Right lung (tissue), 5 donors: ENCODE data around the gene ATOX1. TPM values are rescaled to one million over a fixed set of nuclear protein-coding genes. Genes with fewer than 3 reads are reported as not detected.
"Not testable (repeated sequence)": the region's sequence is repeated elsewhere in the genome, so short reads cannot be mapped to it uniquely, and the experiment has no call there.

Experiments
- DNase-seq, 2 donors: peaks; one replicate each; pipeline ENCODE4 v3.0.0-alpha.2; 2013
- polyA plus RNA-seq, 5 donors: library from polyadenylated mRNA; unstranded; fragments of 120-200 nt; gene quantifications; one replicate each; pipeline versions ENCODE4 v1.2.1 to v1.2.3, GENCODE V29; 2013; ENCODE audit warnings: inconsistent platforms in 1 of 5, low replicate concordance in 1 of 5; ENCODE audit not compliant: insufficient read length in 5 of 5, insufficient read depth in 1 of 5

ATOX1 gene
- polyA plus RNA-seq, 5 donors, result 61.5 to 75.1 (median 63.0) TPM

DNA sequence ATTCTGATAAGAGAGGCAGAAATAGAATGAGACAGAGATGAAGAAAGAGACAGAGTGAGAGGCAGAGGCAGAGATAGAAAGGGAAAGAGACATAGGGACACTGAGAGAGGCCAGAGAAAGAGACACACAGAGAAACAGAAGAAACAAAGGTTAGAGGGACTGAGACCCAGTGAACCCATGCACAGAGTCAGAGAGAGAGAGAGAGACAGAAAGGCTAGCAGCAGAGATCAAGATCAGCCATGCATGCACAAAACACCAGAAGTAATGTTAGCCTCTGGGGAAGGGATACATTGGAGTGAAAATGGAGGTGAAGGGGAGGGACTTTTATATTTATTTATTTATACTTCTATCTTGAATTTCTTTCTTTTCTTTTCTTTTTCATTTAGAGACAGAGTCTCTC lies 57.6 kb downstream of the ATOX1 start:
- no peak for DNase-seq

DNA sequence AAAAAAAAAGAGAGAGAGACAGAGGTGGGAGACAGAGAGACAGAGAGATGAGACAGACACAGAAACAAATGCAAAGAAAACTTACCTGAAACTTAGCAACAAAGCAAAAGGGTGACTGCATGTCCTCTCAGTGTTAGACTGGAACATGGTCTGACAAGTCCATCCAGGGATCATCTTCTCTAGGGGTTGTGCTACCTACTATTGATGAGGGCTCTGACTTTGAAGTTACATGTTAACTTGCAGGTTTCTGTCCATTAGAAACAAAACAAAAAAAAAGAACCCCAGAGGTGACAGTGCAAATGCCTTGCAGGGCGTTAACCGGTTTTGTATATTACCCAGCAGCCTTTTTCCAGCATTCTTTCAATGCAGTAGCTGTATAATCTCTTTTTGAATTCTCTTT lies 58.1 kb downstream of the ATOX1 start:
- DNase-seq, result no peak

DNA sequence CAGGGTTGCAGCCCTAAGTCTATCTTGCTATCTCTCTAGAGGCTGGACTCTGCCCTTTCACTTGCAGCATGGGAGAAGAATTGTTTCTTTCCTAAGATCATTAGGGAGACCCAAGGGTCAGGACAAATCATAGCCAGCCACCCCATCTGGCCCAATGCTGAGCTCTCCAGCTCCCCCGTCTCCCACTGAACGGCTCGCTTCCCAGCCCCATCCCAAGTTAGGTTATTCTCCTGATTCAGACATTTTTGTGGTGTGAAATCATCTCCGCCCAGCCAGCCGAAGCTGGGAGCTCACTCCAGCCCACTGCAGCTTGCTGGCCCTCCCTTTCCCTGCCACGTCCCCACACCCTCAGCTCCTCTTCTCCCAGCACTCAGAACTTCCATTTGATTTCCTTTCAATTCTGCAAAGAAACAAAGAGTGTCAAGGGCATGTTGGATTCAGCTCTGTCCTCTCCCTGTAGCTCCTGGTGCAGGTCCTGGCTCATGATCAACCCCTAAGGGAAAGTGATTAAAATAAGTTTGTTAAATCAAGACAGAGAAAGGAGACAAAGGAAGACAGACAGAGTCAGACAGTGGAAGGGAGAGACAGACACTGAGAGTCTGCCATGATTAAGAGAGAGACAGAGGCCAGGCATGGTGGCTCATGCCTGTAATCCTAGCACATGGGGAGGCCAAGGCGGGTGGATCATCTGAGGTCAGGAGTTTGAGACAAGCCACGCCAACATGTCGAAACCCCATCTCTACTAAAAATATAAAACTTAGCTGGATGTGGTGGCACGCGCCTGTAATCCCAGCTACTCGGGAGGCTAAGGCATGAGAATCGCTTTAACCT lies 59.1 kb downstream of the ATOX1 start:
- peak; percentile 79 to 87 for DNase-seq

DNA sequence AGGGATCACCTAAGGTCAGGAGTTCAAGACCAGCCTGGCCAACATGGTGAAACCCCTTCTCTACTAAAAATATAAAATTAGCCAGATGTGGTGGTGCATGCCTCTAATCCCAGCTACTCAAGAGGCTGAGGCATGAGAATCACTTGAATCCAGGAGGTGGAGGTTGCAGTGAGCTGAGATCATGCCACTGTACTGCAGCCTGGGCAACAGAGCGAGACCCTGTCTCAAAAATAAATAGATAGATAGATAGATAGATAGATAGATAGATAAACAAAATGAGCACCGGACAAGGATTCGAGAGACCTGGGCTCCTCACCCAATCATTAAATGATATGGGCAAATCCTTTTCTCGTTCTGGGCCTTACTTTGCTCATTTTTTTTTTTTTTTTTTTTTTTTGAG lies 60.4 kb downstream of the ATOX1 start:
- not testable (repeated sequence) for DNase-seq

DNA sequence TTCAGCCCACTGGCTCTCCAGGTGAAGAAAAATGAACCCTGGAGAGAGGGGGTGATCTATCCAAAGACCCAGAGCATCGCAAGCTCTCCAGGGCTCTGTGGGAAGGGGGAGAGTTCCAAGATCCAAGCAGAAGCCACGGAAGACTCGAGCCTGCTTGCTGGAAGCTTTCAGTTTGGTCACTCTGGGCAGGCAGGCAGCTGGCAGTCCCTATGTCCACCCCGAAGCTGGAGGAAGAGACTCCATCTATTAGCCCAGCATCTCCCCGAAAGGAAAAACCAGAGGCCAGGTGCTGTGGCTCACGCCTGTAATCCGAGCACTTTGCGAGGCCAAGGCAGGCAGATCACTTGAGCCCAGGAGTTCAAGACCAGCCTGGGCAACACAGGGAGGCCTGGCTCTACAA lies 61.0 kb downstream of the ATOX1 start:
- no peak for DNase-seq

DNA sequence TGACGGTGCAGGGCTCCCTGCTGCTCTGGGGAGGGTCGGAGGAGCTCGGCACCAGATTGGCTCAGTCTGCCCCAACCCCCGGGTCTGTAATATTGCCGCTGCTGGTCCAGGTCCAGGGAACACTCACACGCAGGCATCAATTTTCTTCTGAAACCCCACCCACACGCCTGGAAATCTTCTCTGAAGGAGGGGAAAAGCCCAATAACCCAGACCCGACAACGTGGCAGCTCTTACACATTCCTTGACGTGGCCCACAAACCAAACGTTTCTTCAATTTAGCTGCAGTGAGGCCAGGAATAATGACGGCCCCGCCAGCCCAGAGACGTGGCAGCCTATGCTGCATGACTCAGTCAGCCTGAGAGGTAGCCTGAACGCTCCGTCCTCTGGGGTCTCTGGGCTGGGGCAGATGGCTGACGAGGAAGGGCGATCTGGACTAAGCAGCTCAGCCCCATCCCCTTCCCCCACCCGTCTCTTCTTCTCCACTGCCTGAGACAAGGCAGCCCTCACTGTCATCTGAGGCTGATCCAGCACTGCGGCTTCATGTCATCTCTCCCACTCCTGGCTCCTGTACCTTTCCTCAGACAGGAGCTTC lies 61.9 kb downstream of the ATOX1 start:
- peak; percentile 86 to 91 for DNase-seq

DNA sequence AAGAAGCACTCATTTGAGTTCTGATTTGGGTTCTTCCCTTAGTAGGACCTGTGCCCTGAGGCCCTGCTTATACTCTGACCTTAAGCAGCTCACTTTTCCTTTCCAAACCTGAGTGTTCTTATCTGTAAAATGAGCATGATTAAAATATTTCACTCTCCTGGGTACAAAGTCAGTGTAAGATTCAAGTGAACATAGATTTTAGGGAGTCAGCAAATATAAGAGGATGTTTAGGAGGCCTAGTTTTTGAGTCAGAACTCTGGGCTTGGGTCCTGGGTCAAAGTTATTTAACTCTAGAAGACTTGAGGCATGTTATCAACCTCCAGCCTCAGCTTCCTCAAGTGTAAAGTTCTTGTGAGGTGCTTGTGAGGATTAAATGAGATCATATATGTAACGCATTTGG lies 63.0 kb downstream of the ATOX1 start:
- DNase-seq, result no peak

DNA sequence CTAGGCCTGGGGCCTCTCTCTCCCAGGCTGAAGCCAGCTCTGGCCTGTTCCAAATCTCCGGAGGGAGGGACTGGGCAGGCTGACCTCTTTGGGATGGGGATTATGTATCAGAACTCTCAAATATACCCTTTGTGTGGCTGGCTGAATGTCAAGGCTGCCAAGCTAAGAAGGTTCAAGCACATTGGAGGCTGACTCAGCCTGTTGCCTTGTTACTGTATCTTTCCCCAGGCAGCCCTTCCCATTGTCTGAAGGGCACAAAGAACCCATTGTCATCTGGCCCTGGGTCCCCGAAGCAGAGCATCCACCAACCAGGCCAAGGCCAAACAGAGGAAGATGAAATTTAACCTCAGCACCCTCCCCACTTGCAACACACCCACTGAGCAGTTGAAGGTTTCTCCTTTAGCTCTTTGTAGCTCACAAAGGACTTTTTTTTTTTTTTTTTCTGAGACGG lies 64.4 kb downstream of the ATOX1 start:
- no peak for DNase-seq

Other genes starting within 250 kb of the ATOX1 start
- gene FAT2, start 167.3 kb downstream of the ATOX1 start, polyA plus RNA-seq, result under 1 TPM; 0.07 to 0.18 (median 0.10) TPM
- gene SPARC, start 71.7 kb downstream of the ATOX1 start, polyA plus RNA-seq, result 1,000 to 10,000 TPM; 1,938 to 2,551 (median 2,167) TPM
- 100 to 1,000 TPM; 115 to 171 (median 145) TPM for gene G3BP1, start 13.3 kb upstream of the ATOX1 start, polyA plus RNA-seq
- under 1 TPM in 2 of 5 donors, not detected in 3; 0.09 to 0.13 TPM for gene GLRA1, start 166.2 kb upstream of the ATOX1 start, polyA plus RNA-seq